Measurements from ENCODE around the gene SCAMP1.
A peak's percentile ranks its signal among the peaks of the same experiment; 100 is the strongest.
"Not testable (repeated sequence)": the region's sequence is repeated elsewhere in the genome, so short reads cannot be mapped to it uniquely, and the experiment has no call there.

SCAMP1 gene
- 46.6 to 47.8 reads per million in 2 donors for total RNA-seq

- DNase-seq: peak; percentile 89
These were observed at the start of gene SCAMP1 for GRCh38 chr5:78359831-78360673. SCAMP1 (plus strand) TSS chr5:78360617; CDS start chr5:78360672, 55 bp downstream.

GRCh38 chr5:78317515-78317914 lies 42.9 kb upstream of the SCAMP1 start:
- DNase-seq: no peak

- DNase-seq: no peak
These were observed 42.1 kb upstream of the SCAMP1 start for GRCh38 chr5:78318337-78318736.

GRCh38 chr5:78320401-78320800 lies 40.0 kb upstream of the SCAMP1 start:
- DNase-seq: no peak

- no peak for DNase-seq
These were observed 37.2 kb upstream of the SCAMP1 start for GRCh38 chr5:78323241-78323640.

GRCh38 chr5:78326930-78327329 lies 33.5 kb upstream of the SCAMP1 start:
- DNase-seq: no peak

GRCh38 chr5:78327761-78328510 lies 32.5 kb upstream of the SCAMP1 start:
- DNase-seq: no peak

GRCh38 chr5:78328585-78329173 lies 31.7 kb upstream of the SCAMP1 start:
- DNase-seq: no peak

GRCh38 chr5:78331523-78332080 lies 28.8 kb upstream of the SCAMP1 start:
- DNase-seq: no peak

- DNase-seq: no peak
These were observed 25.6 kb upstream of the SCAMP1 start for GRCh38 chr5:78334811-78335210.

- DNase-seq: no peak
These were observed 24.4 kb upstream of the SCAMP1 start for GRCh38 chr5:78335976-78336375.

GRCh38 chr5:78336698-78337097 lies 23.7 kb upstream of the SCAMP1 start:
- DNase-seq: no peak

GRCh38 chr5:78339617-78340436 lies 20.6 kb upstream of the SCAMP1 start:
- no peak for DNase-seq

- no peak for DNase-seq
These were observed 19.0 kb upstream of the SCAMP1 start for GRCh38 chr5:78341440-78341839.

- DNase-seq: no peak
These were observed 14.9 kb upstream of the SCAMP1 start for GRCh38 chr5:78345485-78345884.

- DNase-seq: no peak
These were observed 6.9 kb upstream of the SCAMP1 start for GRCh38 chr5:78353520-78353919.

GRCh38 chr5:78354066-78354670 lies 6.2 kb upstream of the SCAMP1 start:
- no peak for DNase-seq

- DNase-seq: no peak
These were observed 4.9 kb upstream of the SCAMP1 start for GRCh38 chr5:78355561-78355960.

- not testable (repeated sequence) for DNase-seq
These were observed 974 bp upstream of the SCAMP1 start for GRCh38 chr5:78359455-78359830.

GRCh38 chr5:78360674-78360923 lies 182 bp downstream of the SCAMP1 start:
- no peak for DNase-seq

- peak; percentile 83 for DNase-seq
These were observed 660 bp downstream of the SCAMP1 start for GRCh38 chr5:78360924-78361630.

GRCh38 chr5:78361631-78361993 lies 1.2 kb downstream of the SCAMP1 start:
- DNase-seq: no peak
